ENCODE measurements around the gene BNC2. TPM values are rescaled to one million over a fixed set of nuclear protein-coding genes. Genes with fewer than 3 reads are reported as not detected.

BNC2 gene
- total and polyA plus RNA-seq, 8 donors: 0.28 to 7.6 (median 0.99) TPM

DNA sequence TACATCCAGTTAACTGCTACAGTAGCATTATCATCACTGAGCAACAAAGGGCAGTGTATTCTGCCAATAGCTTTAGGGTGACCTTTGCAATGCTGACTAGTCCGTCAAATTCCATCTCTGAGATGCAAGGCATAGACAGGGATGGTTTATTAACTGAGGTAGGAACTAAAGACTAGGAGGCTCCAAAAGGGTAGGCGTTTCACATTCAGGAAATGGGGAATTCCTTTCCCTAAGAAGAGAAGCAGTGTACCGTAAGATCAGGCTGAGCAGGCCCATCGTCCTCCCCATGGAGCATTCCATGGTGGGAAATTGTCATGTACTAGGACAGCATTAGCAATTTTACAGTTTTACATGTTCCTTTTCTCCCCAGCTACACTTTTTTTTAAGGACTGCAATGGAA lies 157.7 kb downstream of the BNC2 start:
- Histone ChIP-seq H3K4me1 (no peaks in the 10 kb centered on the region), H3K9me3 (no peaks in the 10 kb centered on the region), H3K27me3 (no peaks in the 10 kb centered on the region), H3K36me3 (no peaks in the 10 kb centered on the region), H3K27ac (no peak overlapping the region), H3K4me3 (no peak overlapping the region)
- DNase-seq (no peak), ATAC-seq (no peak), FAIRE-seq (no peak)
- TF ChIP-seq, protein P1, sequence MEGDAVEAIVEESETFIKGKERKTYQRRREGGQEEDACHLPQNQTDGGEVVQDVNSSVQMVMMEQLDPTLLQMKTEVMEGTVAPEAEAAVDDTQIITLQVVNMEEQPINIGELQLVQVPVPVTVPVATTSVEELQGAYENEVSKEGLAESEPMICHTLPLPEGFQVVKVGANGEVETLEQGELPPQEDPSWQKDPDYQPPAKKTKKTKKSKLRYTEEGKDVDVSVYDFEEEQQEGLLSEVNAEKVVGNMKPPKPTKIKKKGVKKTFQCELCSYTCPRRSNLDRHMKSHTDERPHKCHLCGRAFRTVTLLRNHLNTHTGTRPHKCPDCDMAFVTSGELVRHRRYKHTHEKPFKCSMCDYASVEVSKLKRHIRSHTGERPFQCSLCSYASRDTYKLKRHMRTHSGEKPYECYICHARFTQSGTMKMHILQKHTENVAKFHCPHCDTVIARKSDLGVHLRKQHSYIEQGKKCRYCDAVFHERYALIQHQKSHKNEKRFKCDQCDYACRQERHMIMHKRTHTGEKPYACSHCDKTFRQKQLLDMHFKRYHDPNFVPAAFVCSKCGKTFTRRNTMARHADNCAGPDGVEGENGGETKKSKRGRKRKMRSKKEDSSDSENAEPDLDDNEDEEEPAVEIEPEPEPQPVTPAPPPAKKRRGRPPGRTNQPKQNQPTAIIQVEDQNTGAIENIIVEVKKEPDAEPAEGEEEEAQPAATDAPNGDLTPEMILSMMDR (IDR thresholded peaks at IDR 0.05): no peak
- WGBS, 2 donors: 83 to 91% methylated on average over 4 of the region's 4 CpGs
- intact Hi-C loops (cut with DNase I): no loop called here

DNA sequence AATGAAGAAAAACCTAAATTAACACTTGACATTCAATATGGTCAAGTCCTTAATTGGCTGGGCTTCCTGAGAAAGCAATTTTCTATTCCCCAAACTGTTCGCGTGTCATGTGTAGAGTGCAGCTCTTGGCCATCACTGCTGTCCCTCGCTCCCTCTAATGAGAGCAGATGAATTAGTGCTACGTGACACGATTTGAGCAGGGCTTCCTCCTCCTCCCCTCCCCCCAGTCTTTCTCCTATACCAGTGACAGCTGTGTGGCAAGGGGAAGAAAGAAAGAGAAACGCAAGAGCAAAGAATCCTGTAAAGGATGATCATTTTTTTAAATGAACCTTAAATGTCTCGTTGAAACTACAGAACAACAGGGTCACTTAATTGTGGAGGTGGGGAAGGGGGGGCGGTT lies 159.6 kb downstream of the BNC2 start:
- H3K4me3 ChIP-seq: no peak overlapping the region
- no peaks in the 10 kb centered on the region for H3K36me3 ChIP-seq
- ATAC-seq (no peak), DNase-seq (no peak), FAIRE-seq (no peak)
- H3K27ac ChIP-seq: no peak overlapping the region
- 70 to 76% methylated on average over 8 of the region's 8 CpGs for WGBS, 2 donors
- H3K4me1 ChIP-seq: no peaks in the 10 kb centered on the region
- no peaks in the 10 kb centered on the region for H3K27me3 ChIP-seq
- no peaks in the 10 kb centered on the region for H3K9me3 ChIP-seq
- intact Hi-C loops (cut with DNase I): no loop called here
- TF ChIP-seq, protein P1 (IDR thresholded peaks at IDR 0.05): no peak

GRCh38 chr9:16709924-16710323 lies 160.5 kb downstream of the BNC2 start:
- intact Hi-C loops (cut with DNase I): no loop called here

GRCh38 chr9:16708656-16709435 lies 161.6 kb downstream of the BNC2 start:
- Histone ChIP-seq H3K4me1 (no peaks in the 10 kb centered on the region), H3K27me3 (no peaks in the 10 kb centered on the region), H3K27ac (no peak overlapping the region), H3K4me3 (no peak overlapping the region), H3K36me3 (no peaks in the 10 kb centered on the region), H3K9me3 (no peaks in the 10 kb centered on the region)
- no peak for ATAC-seq
- FAIRE-seq: no peak
- no peak for DNase-seq
- intact Hi-C loops (cut with DNase I): no loop called here
- TF ChIP-seq, protein P1 (IDR thresholded peaks at IDR 0.05): no peak
- 75 to 85% methylated on average over 13 of the region's 13 CpGs for WGBS, 2 donors

More at GRCh38 chr9:16709924-16710323, 160.5 kb downstream of the BNC2 start:
- Histone ChIP-seq H3K9me3 (no peaks in the 10 kb centered on the region), H3K4me3 (no peak overlapping the region), H3K27me3 (no peaks in the 10 kb centered on the region), H3K36me3 (no peaks in the 10 kb centered on the region), H3K4me1 (no peaks in the 10 kb centered on the region), H3K27ac (no peak overlapping the region)
- DNase-seq: no peak
- no peak for ATAC-seq
- FAIRE-seq: no peak
- TF ChIP-seq, protein P1 (IDR thresholded peaks at IDR 0.05): no peak
- 62 to 84% methylated on average over 2 of the region's 2 CpGs for WGBS, 2 donors

DNA sequence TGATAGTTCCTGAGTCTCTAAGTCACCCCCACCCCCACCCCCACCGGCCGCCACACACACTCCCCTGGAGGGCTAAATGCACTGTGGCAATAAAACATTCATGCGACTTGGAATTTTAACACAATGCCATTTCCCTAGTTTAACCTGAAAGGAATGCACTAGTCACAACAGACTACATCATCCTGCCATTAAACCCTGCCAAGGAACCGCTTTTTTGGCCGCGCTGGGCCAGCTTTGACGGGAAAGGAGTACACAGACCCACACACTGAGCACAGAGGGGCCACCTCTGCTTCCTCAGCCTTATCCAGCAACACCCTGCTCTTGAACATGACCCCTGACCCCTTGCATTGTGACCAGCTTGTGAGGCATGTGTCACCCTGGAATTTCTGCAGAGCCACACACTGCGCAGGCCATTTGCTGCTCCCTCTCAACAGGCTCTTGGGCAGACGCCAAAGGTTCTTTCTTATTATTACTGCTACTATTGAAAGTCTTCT lies 165.3 kb downstream of the BNC2 start:
- DNase-seq: peak; percentile 28 to 72 (median 54)
- H3K9me3 ChIP-seq: no peaks in the 10 kb centered on the region
- peak; percentile 79 to 89 (median 84) for ATAC-seq
- H3K4me1 ChIP-seq: no peaks in the 10 kb centered on the region
- TF ChIP-seq, protein P1 (IDR thresholded peaks at IDR 0.05): no peak
- no peaks in the 10 kb centered on the region for H3K36me3 ChIP-seq
- intact Hi-C loops (cut with DNase I): no loop called here
- peak overlapping the region; percentile 51 to 70 (median 60) for H3K27ac ChIP-seq
- FAIRE-seq: no peak
- 53 to 62% methylated on average over 9 of the region's 9 CpGs for WGBS, 2 donors
- no peak overlapping the region for H3K4me3 ChIP-seq
- no peaks in the 10 kb centered on the region for H3K27me3 ChIP-seq
